GM12873 (cell line): ENCODE data around the gene GCN1.

Source experiments
- TF ChIP-seq, protein P1 (sequence below): IDR thresholded peaks from 2 replicates; pipeline ENCODE4 v1.5.1; 2012; ENCODE audit warnings: low read depth, mild to moderate bottlenecking, moderate library complexity, low read length, control low read depth; ENCODE audit not compliant: insufficient read depth; ENCODE audit errors: missing control alignments

The GCN1 gene

DNA sequence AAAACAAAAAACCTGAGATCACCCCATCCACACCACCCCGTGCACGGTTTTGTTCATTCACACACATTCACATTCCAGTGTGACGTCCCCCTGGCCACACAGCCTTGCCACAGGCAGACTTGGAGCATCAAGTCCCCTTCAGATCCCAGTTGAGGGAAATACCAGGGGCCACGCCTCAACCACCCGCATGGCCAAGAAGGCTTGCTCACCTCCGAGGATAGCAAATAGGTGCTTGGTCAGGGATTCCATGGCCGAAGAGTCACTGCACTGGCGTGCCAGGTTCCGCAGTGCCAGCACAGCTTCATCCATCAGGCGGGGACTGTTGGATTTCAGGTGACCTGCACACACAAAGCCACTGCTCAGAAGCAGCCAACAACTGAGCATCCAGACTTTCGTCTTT lies 19.0 kb downstream of the GCN1 start:
- TF ChIP-seq, protein P1, sequence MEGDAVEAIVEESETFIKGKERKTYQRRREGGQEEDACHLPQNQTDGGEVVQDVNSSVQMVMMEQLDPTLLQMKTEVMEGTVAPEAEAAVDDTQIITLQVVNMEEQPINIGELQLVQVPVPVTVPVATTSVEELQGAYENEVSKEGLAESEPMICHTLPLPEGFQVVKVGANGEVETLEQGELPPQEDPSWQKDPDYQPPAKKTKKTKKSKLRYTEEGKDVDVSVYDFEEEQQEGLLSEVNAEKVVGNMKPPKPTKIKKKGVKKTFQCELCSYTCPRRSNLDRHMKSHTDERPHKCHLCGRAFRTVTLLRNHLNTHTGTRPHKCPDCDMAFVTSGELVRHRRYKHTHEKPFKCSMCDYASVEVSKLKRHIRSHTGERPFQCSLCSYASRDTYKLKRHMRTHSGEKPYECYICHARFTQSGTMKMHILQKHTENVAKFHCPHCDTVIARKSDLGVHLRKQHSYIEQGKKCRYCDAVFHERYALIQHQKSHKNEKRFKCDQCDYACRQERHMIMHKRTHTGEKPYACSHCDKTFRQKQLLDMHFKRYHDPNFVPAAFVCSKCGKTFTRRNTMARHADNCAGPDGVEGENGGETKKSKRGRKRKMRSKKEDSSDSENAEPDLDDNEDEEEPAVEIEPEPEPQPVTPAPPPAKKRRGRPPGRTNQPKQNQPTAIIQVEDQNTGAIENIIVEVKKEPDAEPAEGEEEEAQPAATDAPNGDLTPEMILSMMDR = no peak

DNA sequence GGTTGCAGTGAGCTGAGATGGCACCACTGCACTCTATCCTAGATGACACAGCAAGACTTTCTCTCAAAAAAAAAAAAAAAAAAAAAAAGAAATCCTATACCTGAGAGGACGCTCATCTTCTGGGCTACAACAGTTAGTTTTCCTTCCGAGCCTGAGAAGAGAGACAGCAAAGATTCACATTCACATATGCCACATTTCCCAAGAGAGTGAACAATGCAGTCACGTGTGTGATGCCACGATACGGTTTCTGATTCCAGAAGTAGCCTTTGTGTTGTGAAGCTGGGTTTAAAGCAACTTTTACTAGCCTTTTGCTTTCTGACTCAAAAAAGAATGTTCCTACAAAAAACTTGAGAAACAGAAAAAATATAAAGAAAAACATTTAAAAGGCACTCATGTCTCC lies 19.5 kb downstream of the GCN1 start:
- TF ChIP-seq, protein P1 = no peak

DNA sequence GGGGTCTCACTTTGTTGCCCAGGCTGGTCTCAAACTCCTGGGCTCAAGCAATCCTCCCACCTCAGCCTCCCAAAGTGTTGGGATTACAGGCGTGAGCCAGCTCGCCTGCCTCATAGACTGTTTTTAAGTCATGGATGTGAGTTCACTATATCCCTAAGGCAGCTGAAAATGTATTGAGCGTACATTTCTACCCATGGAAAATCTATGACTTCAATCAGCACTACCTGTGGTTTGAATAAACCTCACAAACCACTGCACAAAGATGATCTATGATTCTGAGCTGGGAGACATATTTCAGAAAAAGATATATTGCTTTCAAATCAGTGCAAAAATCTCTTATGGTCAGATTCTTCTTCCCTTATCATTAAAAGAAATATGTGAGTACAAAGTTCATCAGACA lies 22.5 kb downstream of the GCN1 start:
- TF ChIP-seq, protein P1 = no peak

DNA sequence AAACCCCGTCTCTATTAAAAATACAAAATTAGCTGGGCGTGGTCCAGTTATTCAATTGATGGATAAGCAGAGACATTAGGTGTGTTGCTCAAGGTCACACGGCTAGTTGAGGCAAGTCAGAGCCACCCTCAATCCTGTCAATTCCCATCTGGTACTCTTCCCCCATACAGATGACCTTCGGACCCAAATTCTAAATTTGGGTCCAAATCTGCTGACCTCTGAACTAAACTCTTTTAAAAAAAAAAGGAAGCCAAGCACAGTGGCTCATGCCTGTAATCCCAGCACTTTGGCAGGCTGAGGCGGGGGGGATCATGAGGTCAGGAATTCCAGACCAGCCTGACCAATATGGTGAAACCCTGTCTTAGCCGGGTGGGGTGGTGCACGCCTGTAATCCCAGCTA lies 23.9 kb downstream of the GCN1 start:
- TF ChIP-seq, protein P1 = no peak

DNA sequence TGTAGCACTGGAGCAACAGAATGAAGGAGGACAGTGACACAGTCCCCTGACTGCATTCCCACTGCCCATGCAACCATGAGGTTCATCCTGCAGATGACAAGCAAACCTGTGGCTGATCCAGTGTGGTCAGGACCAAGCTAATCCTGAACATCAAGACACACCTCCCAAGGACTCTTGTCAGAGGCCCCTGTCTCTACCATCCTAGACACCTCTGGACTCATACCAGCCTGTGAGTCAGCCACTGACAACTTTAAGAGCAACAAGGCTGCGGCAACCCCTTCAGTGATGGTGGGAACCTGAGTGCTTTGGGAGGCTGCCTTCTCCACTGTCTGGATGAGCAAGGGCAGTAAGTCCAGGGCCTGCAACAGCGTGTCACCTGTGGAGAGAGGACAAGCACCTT lies 24.6 kb downstream of the GCN1 start:
- TF ChIP-seq, protein P1 = no peak

DNA sequence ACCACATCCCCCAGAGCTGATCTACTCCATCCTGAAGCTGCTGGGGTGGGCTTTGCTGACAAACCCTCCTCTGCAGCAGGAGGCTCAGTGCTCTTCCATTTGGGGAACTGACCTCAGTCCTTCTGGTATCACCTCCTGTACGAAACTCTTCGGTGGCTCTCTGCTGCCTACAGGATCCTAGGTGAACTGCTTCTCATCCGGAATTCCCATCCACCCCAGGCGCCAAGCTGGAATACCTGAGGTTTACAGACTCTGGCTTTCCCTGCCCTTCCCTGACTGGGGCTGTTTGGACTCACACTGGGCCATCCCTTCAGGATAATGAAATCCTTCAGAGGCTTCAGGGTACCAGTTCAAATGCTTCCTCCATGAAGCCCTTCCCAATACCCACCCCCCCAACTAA lies 26.2 kb downstream of the GCN1 start:
- TF ChIP-seq, protein P1 = no peak

DNA sequence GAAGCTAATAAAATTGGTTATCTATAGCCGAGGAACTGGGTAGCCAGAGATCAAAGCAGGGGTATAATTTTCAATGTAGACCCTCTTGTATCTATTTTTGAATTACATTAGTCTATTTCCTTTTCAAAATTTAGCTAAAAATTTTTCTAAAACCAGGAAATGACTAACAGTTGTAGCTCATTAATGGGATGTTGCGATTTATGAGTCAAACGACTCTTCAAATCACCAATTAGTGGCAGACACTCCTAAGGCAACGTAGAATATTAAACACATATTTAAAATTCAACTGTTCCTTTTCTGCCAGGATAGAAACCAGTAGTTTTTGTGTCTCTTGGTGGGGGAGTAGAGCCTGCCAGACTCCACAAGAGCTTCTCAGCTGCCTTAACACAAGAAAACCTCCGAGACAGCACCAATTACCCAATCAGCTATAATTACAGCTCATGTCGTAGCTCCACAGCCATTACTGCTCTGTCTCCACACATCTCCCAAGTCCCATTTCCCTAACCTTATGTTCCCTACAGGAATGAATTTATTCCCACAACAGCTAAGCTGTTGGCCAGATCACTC lies 26.9 kb downstream of the GCN1 start:
- TF ChIP-seq, protein P1 = no peak
